Suprapubic skin (tissue), 4 donors: Measurements from ENCODE around the gene PLXDC2.

Experiments
- CTCF ChIP-seq, 2 donors: fragments of 200-600 bp in 1 of 2; fragments of 450-650 bp in 1 of 2; sonication (generic) in 1 of 2; IDR thresholded peaks; one replicate each; pipeline ENCODE4 v1.5.1; 2016 to 2019; ENCODE audit warnings: antibody characterized with exemption in 2 of 2, mild to moderate bottlenecking in 1 of 2, moderate library complexity in 1 of 2
- EP300 ChIP-seq: sonication (generic); formaldehyde crosslinking; IDR thresholded peaks from one replicate; pipeline ENCODE4 v1.6.1; 2017; ENCODE audit warnings: antibody characterized with exemption
- POLR2A ChIP-seq, 2 donors: fragments of 450-650 bp; IDR thresholded peaks; one replicate each; pipeline ENCODE4 v1.6.1; 2017; ENCODE audit warnings: antibody characterized with exemption in 2 of 2, mild to moderate bottlenecking in 2 of 2, moderate library complexity in 2 of 2
- POLR2AphosphoS5 ChIP-seq, 3 donors: sonication (generic); formaldehyde crosslinking; IDR thresholded peaks; one replicate each; pipeline ENCODE4 v1.6.1; 2017; ENCODE audit warnings: antibody characterized with exemption in 3 of 3

GRCh38 chr10:19825700-19826099 is 9.5 kb downstream of the PLXDC2 start:
- no peak for TF ChIP-seq POLR2AphosphoS5 (IDR thresholded peaks at IDR 0.05)
- TF ChIP-seq CTCF (IDR thresholded peaks at IDR 0.05) = no peak
- no peak for TF ChIP-seq EP300
- TF ChIP-seq POLR2A (IDR thresholded peaks at IDR 0.05) = no peak
